Measurements from ENCODE around the gene PANX2. TPM values are rescaled to one million over a fixed set of nuclear protein-coding genes. Genes with fewer than 3 reads are reported as not detected.

Gene PANX2
- total RNA-seq, 1 donor = under 0.01 TPM

- H3K9me3 ChIP-seq (ENCODE audit: low read depth, low read length) = no peaks in the 10 kb centered on the region
- no peaks in the 10 kb centered on the region for H4K20me1 ChIP-seq (ENCODE audit: insufficient read depth, low read length)
- H3K27me3 ChIP-seq (ENCODE audit: insufficient read depth, low read length) = no peaks in the 10 kb centered on the region
Measured at GRCh38 chr22:50226063-50226874, 55.7 kb downstream of the PANX2 start.

GRCh38 chr22:50226875-50227165, 56.3 kb downstream of the PANX2 start:
- H2AFZ ChIP-seq (ENCODE audit: low read length) = no peak overlapping the region
- H3K9me3 ChIP-seq (ENCODE audit: low read depth, low read length) = no peaks in the 10 kb centered on the region
- H3K79me2 ChIP-seq (ENCODE audit: insufficient read depth, low read length) = peaks cover 6% of the 10 kb centered on the region
- no peak for TF ChIP-seq CTCF (IDR thresholded peaks at IDR 0.05; ENCODE audit: extremely low read depth, low read depth, low read length)
- no peaks in the 10 kb centered on the region for H3K27me3 ChIP-seq (ENCODE audit: insufficient read depth, low read length)
- DNase-seq (ENCODE audit: insufficient read length, low spot score, missing footprints) = no peak
- H3K4me1 ChIP-seq (ENCODE audit: insufficient read depth, low read length) = no peaks in the 10 kb centered on the region
- H4K20me1 ChIP-seq (ENCODE audit: insufficient read depth, low read length) = no peaks in the 10 kb centered on the region
- H3K4me2 ChIP-seq (ENCODE audit: insufficient read depth, low read length) = no peak overlapping the region
- no peak overlapping the region for H3K27ac ChIP-seq (ENCODE audit: low read depth, low read length)
- H3K36me3 ChIP-seq (ENCODE audit: insufficient read depth, low read length) = peaks cover 31% of the 10 kb centered on the region
- no peak overlapping the region for H3K4me3 ChIP-seq (ENCODE audit: insufficient read depth, low read length)

More at GRCh38 chr22:50226063-50226874, 55.7 kb downstream of the PANX2 start:
- Histone ChIP-seq H3K4me2 (ENCODE audit: insufficient read depth, low read length) (no peak overlapping the region), H3K4me1 (ENCODE audit: insufficient read depth, low read length) (no peaks in the 10 kb centered on the region), H3K79me2 (ENCODE audit: insufficient read depth, low read length) (peaks cover 6% of the 10 kb centered on the region), H3K36me3 (ENCODE audit: insufficient read depth, low read length) (peaks cover 34% of the 10 kb centered on the region), H3K4me3 (ENCODE audit: insufficient read depth, low read length) (no peak overlapping the region), H3K27ac (ENCODE audit: low read depth, low read length) (no peak overlapping the region), H2AFZ (ENCODE audit: low read length) (no peak overlapping the region)
- TF ChIP-seq CTCF (IDR thresholded peaks at IDR 0.05; ENCODE audit: extremely low read depth, low read depth, low read length) = no peak
- DNase-seq (ENCODE audit: insufficient read length, low spot score, missing footprints) = no peak

GRCh38 chr22:50227579-50228215, 57.2 kb downstream of the PANX2 start:
- Histone ChIP-seq H3K9me3 (ENCODE audit: low read depth, low read length) (no peaks in the 10 kb centered on the region), H3K4me3 (ENCODE audit: insufficient read depth, low read length) (no peak overlapping the region), H3K27me3 (ENCODE audit: insufficient read depth, low read length) (no peaks in the 10 kb centered on the region), H3K79me2 (ENCODE audit: insufficient read depth, low read length) (peaks cover 6% of the 10 kb centered on the region), H4K20me1 (ENCODE audit: insufficient read depth, low read length) (no peaks in the 10 kb centered on the region), H3K4me2 (ENCODE audit: insufficient read depth, low read length) (no peak overlapping the region), H2AFZ (ENCODE audit: low read length) (no peak overlapping the region), H3K27ac (ENCODE audit: low read depth, low read length) (no peak overlapping the region), H3K4me1 (ENCODE audit: insufficient read depth, low read length) (no peaks in the 10 kb centered on the region), H3K36me3 (ENCODE audit: insufficient read depth, low read length) (peaks cover 23% of the 10 kb centered on the region)
- peak; percentile 42 for DNase-seq (ENCODE audit: insufficient read length, low spot score, missing footprints)
- TF ChIP-seq CTCF (IDR thresholded peaks at IDR 0.05; ENCODE audit: extremely low read depth, low read depth, low read length) = no peak

GRCh38 chr22:50228366-50228765, 57.8 kb downstream of the PANX2 start:
- H4K20me1 ChIP-seq (ENCODE audit: insufficient read depth, low read length) = no peaks in the 10 kb centered on the region
- H2AFZ ChIP-seq (ENCODE audit: low read length) = no peak overlapping the region
- H3K4me3 ChIP-seq (ENCODE audit: insufficient read depth, low read length) = no peak overlapping the region
- no peaks in the 10 kb centered on the region for H3K27me3 ChIP-seq (ENCODE audit: insufficient read depth, low read length)
- DNase-seq (ENCODE audit: insufficient read length, low spot score, missing footprints) = no peak
- H3K36me3 ChIP-seq (ENCODE audit: insufficient read depth, low read length) = peaks cover 29% of the 10 kb centered on the region
- TF ChIP-seq CTCF (IDR thresholded peaks at IDR 0.05; ENCODE audit: extremely low read depth, low read depth, low read length) = no peak
- no peaks in the 10 kb centered on the region for H3K9me3 ChIP-seq (ENCODE audit: low read depth, low read length)
- no peak overlapping the region for H3K27ac ChIP-seq (ENCODE audit: low read depth, low read length)
- H3K4me2 ChIP-seq (ENCODE audit: insufficient read depth, low read length) = no peak overlapping the region
- no peaks in the 10 kb centered on the region for H3K4me1 ChIP-seq (ENCODE audit: insufficient read depth, low read length)
- H3K79me2 ChIP-seq (ENCODE audit: insufficient read depth, low read length) = peaks cover 6% of the 10 kb centered on the region
